Endothelial cell of umbilical vein (primary cell): ENCODE data around the gene ITGB1.

ENCODE experiments used
- CTCF ChIP-seq, 2 donors: IDR thresholded peaks; 1 replicate in 1 of 2; 2 replicates in 1 of 2; pipeline ENCODE4 v1.5.1; 2011; ENCODE audit warnings: low read length in 2 of 2, mild to moderate bottlenecking in 2 of 2, moderate library complexity in 2 of 2, control low read depth in 1 of 2, inconsistent platforms in 1 of 2, low read depth in 1 of 2; ENCODE audit not compliant: insufficient read depth in 1 of 2; ENCODE audit errors: extremely low read depth in 1 of 2
- EZH2 ChIP-seq: IDR thresholded peaks from 2 replicates; pipeline ENCODE4 v1.6.1; 2012; ENCODE audit warnings: borderline replicate concordance, low read depth, mild to moderate bottlenecking, moderate library complexity, low read length, inconsistent platforms; ENCODE audit not compliant: severe bottlenecking
- MAX ChIP-seq: IDR thresholded peaks from 2 replicates; pipeline ENCODE4 v1.6.1; 2011; ENCODE audit not compliant: insufficient read depth, insufficient read length
- MYC ChIP-seq: IDR thresholded peaks from one replicate; pipeline ENCODE4 v1.6.1; 2011; ENCODE audit warnings: mild to moderate bottlenecking, low read depth, low read length

- no peak for TF ChIP-seq MYC
- TF ChIP-seq EZH2: no peak
- TF ChIP-seq MAX: no peak
- no peak for TF ChIP-seq CTCF (IDR thresholded peaks at IDR 0.05; ENCODE audit: extremely low read depth in 1 of 2, insufficient read depth in 1 of 2, low read depth in 1 of 2, low read length in 2 of 2)
Observed at GRCh38 chr10:32927750-32928149, 30.3 kb downstream of the ITGB1 start.
